ENCODE data around the gene NDUFA7. TPM values are rescaled to one million over a fixed set of nuclear protein-coding genes. Genes with fewer than 3 reads are reported as not detected.

NDUFA7 gene
- total RNA-seq, 1 experiment from 2014 or later: 73.0 TPM

DNA sequence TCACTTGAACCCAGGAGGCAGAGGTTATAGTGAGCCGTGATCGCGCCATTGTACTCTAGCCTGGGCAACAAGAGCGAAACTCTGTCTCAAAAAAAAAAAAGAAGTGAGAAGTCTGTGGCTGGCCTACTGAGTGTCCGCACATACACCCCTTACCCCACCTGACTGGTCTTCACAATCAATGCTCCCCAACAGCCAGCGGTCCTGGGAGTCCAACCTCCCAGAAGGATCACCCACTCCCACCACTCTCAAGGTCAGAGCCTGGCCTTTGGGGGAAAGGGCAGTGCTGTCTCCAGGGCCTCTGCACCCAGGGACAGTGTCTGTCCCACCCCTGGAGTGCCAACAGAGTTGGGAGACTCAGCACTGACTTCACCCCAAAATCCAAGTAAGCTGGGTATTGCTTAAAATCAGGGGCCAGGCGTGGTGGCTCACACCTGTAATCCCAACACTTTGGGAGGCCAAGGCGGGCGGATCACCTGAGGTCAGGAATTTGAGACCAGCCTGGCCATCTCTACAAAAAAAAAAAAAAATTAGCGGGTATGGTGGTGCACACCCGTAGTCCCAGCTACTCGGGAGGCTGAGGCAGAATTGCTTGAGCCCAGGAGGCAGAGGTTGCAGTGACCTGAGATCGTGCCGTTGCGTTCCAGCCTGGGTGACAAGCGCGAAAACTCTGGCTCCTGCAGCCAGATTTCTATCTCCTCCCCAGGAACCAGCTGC is 10.7 kb downstream of the NDUFA7 start:
- Histone ChIP-seq H3K18ac (ENCODE audit: insufficient read length, low read depth, low read length) (no peak overlapping the region), H2BK5ac (ENCODE audit: insufficient read length, low read length) (no peak overlapping the region), H4K8ac (replicated peaks; ENCODE audit: insufficient read length, low read depth, low read length) (no peak overlapping the region), H4K20me1 (ENCODE audit: control insufficient read depth, insufficient read depth, insufficient read length) (no peaks in the 10 kb centered on the region), H2BK120ac (ENCODE audit: low read depth, low read length, poor library complexity, severe bottlenecking) (no peak overlapping the region), H3K79me2 (ENCODE audit: insufficient read depth, low read length) (no peaks in the 10 kb centered on the region; the same call in 1 of the 2 replicates), H3K23ac (ENCODE audit: insufficient read length, low read depth, low read length) (no peak overlapping the region), H2AK5ac (ENCODE audit: insufficient read length, low read length) (no peak overlapping the region), H2BK20ac (ENCODE audit: low read depth, low read length, poor library complexity, severe bottlenecking) (no peak overlapping the region), H3K4me2 (ENCODE audit: insufficient read depth, insufficient read length, low read length) (no peak overlapping the region), H2BK12ac (ENCODE audit: insufficient read length, low read depth, low read length) (no peak overlapping the region), H3K14ac (ENCODE audit: insufficient read depth, low read length) (no peak overlapping the region), H2AFZ (ENCODE audit: low read length) (no peak overlapping the region), H3K27ac (ENCODE audit: insufficient read length, low read depth, low read length) (no peak overlapping the region), H3K56ac (ENCODE audit: insufficient read length, low read depth, low read length) (no peak overlapping the region), H3K23me2 (ENCODE audit: insufficient read length, low read depth, low read length, poor library complexity, severe bottlenecking) (peaks cover 11% of the 10 kb centered on the region), H3K79me1 (ENCODE audit: insufficient read depth, low read depth, low read length, poor library complexity, severe bottlenecking) (no peaks in the 10 kb centered on the region), H3K4me1 (ENCODE audit: insufficient read depth, low read length) (no peaks in the 10 kb centered on the region), H4K91ac (ENCODE audit: insufficient read length, low read depth, low read length) (no peak overlapping the region), H3T11ph (ENCODE audit: low read length) (no peak overlapping the region), H3K9me3 (ENCODE audit: control insufficient read depth, low read depth, low read length) (no peaks in the 10 kb centered on the region), H2BK15ac (ENCODE audit: low read depth, low read length) (no peak overlapping the region), H3K27me3 (ENCODE audit: insufficient read depth, low read length) (no peaks in the 10 kb centered on the region), H3K9ac (ENCODE audit: extremely low read depth, insufficient read length, low read length) (no peak overlapping the region), H4K5ac (ENCODE audit: insufficient read length, low read depth, low read length) (no peak overlapping the region), H3K4ac (ENCODE audit: low read depth, low read length) (no peak overlapping the region)
- WGBS (ENCODE audit: extremely low coverage, insufficient read length, low lambda C conversion rate): no CpG with 5 or more reads among the region's 17 CpGs
- TF ChIP-seq, protein P1, sequence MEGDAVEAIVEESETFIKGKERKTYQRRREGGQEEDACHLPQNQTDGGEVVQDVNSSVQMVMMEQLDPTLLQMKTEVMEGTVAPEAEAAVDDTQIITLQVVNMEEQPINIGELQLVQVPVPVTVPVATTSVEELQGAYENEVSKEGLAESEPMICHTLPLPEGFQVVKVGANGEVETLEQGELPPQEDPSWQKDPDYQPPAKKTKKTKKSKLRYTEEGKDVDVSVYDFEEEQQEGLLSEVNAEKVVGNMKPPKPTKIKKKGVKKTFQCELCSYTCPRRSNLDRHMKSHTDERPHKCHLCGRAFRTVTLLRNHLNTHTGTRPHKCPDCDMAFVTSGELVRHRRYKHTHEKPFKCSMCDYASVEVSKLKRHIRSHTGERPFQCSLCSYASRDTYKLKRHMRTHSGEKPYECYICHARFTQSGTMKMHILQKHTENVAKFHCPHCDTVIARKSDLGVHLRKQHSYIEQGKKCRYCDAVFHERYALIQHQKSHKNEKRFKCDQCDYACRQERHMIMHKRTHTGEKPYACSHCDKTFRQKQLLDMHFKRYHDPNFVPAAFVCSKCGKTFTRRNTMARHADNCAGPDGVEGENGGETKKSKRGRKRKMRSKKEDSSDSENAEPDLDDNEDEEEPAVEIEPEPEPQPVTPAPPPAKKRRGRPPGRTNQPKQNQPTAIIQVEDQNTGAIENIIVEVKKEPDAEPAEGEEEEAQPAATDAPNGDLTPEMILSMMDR (conservative IDR thresholded peaks at IDR 0.05): no peak
- Mint-ChIP-seq H3K27me3 (ENCODE audit: low read depth) (no peaks in the 10 kb centered on the region), H3K36me3 (ENCODE audit: insufficient read depth in 1 of 3, low read depth in 3 of 3) (peaks cover 33 to 48% (median 40%) of the 10 kb centered on the region in 3 experiments), H3K27ac (no peak overlapping the region), H3K9me3 (no peaks in the 10 kb centered on the region), H3K4me1 (peaks cover 14 to 18% of the 10 kb centered on the region in 2 experiments), H3K4me3 (no peak overlapping the region)
- DNase-seq: no peak
